NCI-H748 (cell line): ENCODE measurements around the gene UTP4.
"Not testable (repeated sequence)": the region's sequence is repeated elsewhere in the genome, so short reads cannot be mapped to it uniquely, and the experiment has no call there.

Source experiments
- DNase-seq: peaks from one replicate; lab custom pipeline; 2025; ENCODE audit not compliant: unreplicated experiment; lab: John Stamatoyannopoulos, UW

The UTP4 gene

DNA sequence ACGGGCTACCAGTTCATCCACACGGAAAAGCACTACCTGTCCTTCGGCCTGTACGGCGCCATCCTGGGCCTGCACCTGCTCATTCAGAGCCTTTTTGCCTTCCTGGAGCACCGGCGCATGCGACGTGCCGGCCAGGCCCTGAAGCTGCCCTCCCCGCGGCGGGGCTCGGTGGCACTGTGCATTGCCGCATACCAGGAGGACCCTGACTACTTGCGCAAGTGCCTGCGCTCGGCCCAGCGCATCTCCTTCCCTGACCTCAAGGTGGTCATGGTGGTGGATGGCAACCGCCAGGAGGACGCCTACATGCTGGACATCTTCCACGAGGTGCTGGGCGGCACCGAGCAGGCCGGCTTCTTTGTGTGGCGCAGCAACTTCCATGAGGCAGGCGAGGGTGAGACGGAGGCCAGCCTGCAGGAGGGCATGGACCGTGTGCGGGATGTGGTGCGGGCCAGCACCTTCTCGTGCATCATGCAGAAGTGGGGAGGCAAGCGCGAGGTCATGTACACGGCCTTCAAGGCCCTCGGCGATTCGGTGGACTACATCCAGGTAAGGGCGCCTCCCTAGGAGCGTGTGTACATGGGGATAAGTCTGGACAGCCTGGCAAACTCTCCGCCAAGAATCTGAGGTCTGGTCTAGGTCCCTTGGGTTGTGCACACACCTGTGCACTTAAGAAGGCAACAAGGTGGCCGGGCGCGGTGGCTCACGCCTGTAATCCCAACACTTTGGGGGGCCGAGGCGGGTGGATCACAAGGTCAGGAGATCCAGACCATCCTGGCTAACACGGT, 22.8 kb upstream of the UTP4 start:
- DNase-seq = no peak

DNA sequence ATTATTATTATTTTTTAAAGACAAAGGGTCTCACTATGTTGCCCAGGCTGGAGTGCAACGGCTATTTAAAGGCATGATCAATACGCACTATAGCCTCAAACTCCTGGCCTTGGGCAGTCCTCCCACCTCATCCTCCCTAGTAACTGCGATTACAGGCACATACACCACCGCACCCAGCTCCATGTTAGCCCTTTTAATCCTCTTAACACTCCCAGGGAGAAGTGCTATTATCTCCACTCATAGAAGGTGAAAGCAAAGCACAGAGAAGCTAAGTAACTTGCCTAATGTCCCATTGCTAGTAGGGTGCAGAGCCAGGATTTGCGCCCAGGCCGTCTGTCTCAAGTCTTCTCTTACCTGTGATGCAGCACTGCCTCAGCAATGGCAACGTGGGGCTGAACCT, 22.0 kb upstream of the UTP4 start:
- DNase-seq = no peak

DNA sequence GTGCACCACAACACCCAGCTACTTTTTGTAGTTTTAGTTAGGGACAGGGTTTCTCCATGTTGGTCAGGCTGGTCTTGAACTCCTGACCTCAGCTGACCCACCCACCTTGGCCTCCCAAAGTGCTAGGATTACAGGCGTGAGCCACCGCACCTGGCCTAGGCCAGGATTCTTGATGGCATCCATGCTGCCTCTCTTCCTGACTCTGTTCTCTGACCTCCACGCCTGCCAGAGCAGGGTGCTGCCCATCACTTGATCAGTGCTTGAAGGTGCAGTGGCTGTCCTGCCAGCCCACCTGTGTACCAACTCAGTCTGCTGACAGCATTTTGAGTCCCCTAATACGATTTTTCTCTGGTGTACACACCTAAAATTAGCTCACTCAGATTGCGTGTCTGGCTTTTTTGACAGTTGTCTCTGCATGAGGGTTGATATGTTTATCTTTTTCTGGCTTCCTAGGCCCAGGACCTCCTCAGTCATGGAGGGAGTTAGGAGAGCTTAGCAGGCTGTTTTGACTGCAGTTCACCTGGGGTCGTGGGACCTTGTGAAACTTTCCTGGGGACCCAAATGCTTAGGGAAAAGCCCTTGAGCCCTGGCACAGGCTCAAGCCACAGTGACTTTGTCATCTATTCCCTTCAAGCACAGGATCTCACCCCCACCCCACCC, 21.1 kb upstream of the UTP4 start:
- DNase-seq = no peak

DNA sequence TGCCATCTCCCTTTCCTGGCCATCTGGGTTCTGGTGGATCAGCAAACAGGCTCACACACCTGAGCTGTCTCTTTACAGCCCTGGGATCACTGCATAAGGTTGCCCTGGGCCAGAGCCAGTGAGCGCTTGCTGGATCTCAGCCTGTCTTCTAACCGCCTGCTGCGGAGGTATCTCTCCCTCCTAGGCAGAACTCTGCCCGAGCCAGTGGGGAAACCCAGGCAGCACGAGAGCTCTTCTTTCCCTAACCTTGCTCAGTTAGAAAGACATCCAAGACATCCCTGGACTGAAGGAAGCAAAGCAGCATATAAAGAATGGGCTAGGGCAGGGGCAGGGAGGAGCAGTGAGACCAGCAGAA, 20.6 kb upstream of the UTP4 start:
- DNase-seq = no peak

DNA sequence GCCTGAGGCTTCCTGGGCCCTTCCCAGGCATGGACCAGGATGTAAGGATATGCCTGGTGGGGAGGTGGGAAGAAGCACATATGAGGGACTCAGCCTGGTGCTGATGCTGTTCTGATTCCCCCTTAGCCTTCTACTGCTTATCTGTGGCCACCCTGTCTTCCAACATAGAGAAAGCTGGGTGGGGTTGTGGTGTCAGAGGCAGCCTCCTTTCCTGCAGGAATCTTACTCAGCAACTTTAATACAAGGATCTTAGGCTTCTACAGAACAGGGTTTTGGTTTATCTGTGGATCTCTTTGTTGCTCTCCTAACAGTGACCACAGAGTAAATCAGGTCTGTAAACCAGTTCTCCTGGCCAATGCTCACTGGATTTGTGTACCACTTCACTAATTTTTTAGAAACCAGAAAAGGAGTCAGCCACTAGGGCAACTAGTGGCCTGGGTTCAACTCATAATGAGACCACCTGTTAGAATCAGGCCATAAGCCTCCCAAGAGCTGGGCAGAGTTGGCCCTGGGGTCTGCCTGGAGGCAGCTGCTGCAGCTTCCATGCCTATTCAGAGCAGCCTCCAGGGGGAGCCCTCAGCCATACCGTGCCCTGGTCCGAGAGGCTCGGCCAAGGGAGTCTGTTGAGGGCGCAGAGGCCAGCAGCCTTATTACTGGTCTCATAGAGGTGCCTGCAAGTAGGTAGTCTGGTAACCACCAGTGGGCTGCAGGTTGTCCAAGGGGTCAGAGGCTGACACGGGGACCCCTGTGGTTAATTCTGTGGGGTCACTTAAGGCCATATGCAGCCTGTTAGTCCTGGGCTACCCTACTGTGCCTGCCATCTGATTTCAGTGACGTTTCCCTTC, 19.9 kb upstream of the UTP4 start:
- DNase-seq = peak; percentile 45

DNA sequence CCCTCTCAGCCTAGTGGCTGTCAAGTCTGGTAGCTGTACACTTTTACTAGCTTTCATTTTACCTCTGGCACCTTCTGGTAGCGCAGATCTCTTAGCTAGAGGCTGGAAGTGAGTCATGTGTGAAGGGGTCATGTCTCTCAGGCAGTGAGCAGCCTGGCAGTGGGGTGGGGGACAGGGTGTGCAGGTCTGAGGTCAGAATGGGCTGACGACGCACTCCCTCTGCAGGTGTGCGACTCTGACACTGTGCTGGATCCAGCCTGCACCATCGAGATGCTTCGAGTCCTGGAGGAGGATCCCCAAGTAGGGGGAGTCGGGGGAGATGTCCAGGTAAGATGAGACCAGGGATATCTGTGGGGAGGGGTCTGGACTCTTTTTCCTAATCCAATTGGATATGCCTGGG, 19.2 kb upstream of the UTP4 start:
- DNase-seq = no peak

DNA sequence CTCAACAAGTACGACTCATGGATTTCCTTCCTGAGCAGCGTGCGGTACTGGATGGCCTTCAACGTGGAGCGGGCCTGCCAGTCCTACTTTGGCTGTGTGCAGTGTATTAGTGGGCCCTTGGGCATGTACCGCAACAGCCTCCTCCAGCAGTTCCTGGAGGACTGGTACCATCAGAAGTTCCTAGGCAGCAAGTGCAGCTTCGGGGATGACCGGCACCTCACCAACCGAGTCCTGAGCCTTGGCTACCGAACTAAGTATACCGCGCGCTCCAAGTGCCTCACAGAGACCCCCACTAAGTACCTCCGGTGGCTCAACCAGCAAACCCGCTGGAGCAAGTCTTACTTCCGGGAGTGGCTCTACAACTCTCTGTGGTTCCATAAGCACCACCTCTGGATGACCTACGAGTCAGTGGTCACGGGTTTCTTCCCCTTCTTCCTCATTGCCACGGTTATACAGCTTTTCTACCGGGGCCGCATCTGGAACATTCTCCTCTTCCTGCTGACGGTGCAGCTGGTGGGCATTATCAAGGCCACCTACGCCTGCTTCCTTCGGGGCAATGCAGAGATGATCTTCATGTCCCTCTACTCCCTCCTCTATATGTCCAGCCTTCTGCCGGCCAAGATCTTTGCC, 18.0 kb upstream of the UTP4 start:
- no peak for DNase-seq

DNA sequence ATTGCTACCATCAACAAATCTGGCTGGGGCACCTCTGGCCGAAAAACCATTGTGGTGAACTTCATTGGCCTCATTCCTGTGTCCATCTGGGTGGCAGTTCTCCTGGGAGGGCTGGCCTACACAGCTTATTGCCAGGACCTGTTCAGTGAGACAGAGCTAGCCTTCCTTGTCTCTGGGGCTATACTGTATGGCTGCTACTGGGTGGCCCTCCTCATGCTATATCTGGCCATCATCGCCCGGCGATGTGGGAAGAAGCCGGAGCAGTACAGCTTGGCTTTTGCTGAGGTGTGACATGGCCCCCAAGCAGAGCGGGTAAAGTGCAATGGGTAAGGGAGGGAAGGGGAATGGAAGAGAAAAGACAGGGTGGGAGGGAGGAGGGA, 17.5 kb upstream of the UTP4 start:
- DNase-seq = no peak

DNA sequence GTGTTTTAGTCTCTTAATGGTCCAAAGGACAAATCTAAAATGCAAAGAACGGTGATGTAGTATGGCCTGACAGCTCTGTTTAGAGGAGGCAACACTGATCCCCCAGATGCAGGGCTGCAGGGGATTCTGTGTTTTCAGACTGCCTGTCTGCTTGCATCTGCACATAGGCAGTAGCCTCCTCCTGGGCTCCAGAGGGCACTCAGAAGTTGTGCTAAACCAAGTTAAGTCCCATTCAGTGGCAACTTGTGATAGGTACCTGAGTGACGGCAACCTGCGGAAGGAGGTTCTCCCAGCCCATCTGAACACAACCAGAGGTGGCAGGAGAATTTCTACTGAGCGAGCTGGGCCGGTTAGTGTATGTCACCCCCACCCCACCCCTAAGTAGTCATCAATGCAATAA, 17.1 kb upstream of the UTP4 start:
- DNase-seq = no peak

DNA sequence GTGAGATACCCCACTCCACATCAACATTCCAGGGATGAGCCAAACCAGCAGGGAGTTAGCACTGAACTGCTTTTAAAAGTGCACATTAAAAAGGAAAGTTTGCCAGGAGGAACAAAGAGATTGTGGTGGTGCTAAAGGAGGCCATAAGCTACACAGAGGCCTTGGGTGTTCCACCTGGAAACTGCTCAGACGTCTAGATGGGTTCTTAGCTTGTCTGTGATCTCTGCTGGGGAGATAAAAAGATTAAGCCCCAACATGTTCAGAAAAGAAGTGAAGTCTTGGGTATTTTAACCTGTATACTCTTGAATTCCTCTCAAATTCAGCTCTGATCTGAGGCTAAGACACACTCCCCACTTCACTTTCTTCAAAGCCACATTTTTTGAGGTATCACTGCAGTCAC, 16.6 kb upstream of the UTP4 start:
- DNase-seq = no peak

DNA sequence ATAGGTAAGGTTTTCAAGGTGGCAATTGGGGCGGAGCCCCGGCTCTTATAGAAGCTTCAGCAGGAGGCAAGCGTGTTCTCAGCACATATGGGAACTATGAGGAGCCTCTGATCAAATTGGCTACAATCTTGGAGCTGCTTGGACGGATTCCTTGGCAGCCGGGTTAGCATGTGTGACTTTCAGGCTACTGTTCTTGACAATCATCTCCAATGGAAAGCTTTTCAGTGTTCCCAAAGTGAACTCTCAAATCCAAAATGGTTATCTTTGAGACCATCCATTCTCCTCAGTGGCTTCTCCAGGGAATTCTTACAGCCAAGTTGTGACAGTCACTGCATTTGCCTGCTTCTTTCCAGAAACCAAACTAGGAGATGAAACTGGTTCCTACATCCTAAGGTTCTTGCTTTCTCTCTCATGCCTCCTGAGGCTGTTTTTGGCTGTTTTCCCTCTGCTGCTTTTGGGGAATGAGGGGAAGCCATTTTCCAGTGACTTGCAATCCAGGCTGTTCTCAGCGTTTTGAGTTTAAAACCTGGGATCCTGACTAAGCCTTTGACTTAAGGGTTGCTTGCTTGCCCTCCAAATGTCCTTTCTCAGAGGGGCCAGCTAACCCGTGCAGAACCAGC, 16.1 kb upstream of the UTP4 start:
- no peak for DNase-seq

DNA sequence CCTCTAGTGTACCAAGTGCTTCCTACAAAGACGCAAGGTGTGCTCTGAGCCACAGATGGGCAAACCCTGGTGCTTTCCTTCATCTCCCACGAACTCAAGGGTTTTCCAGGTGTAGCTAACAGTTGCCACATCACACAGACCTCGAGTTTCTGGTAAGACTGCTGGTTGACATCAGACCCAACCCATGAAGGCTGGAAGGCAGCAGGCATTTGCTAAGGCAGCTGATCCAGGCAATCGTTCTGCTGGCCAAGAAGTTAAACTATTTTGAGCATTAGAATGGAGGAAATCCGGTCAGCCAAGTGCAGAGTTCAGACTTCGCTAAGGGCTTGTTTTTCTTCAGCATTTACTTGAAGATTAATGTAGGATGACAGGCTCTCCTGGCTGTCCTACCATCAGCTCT, 15.5 kb upstream of the UTP4 start:
- no peak for DNase-seq

DNA sequence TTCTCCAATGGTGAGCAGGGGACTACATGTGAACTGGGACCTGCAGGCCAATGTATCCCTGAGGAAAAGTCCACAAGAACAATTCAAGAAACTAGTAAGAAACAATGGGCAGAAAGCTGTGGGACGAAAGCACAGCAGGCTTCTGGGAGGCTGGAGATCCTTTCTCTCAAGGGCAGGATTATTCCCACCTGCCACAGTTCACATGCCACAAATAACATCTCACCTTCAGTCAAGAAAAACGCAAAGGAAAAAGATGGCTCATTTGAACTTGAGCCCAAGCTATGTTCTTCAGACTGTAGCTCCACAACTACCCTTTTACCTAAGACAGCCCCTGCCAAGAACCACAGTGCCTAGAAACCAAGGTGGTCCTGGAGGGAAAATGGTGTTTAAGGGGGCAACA, 14.0 kb upstream of the UTP4 start:
- DNase-seq = no peak

DNA sequence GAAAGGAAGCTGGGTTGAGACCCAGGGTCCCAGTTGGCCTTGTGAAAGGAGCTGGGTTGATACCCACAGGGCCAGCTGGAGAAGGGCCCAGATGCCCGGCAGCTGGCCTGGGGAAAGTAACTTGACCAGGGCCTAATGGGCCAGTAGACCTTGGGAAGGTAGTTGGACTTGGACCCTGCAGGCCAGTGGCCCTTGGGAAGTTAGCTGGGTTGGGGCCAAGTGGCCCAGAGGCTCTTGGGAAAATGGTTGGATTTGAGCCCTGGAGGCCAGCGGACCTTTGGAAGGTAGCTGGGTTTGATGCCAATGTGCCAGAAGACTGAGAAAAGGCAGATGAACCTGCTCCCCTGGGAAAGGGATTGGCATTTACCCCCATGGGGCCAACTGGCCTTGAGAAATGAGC, 13.5 kb upstream of the UTP4 start:
- no peak for DNase-seq

DNA sequence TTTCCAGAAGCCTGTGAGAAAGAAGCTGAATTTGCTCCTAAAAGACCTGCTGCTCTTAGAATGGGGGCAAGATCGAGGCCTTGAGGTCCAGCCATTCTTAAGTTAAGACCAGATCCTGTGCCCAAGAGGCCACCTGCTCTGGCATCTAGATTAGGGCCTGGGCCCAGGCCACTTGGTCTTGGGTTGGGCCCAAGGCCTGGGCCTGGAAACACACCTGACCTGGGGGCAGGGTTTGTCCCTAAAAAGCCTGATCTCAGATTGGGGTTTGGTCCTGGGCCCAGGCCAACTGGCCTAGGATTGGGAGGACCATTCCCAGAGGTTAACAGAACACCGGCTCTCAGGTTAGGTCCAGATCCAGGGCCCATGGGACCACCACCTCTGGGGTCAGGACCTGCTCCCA, 12.9 kb upstream of the UTP4 start:
- DNase-seq = no peak

DNA sequence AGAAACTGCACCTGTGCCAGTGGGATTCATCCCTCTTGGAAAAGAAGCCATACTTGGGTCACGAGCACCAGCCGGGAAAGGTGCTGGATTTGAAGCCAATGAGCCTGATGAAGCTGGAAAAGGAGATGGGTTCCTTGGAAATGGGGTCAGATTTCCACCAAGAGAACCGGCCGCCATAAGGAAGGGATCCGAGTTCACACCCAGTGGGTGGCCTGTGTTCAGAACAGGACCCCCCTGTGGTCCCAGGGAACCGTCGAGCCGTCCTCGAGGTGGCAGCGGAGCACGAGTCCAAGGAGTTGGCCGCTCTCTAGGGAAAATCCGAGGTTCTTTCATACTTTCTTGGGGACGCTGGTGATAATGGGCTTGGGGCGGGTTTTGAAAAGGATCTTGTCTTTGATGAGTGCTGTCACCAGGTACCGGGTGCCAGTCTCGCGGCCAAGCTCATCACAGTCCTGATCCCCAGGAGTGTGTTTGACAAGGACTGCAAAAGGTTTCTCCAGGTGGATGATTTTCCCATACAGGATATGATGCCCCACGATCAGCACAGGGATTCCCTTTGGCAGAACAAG, 12.3 kb upstream of the UTP4 start:
- no peak for DNase-seq

DNA sequence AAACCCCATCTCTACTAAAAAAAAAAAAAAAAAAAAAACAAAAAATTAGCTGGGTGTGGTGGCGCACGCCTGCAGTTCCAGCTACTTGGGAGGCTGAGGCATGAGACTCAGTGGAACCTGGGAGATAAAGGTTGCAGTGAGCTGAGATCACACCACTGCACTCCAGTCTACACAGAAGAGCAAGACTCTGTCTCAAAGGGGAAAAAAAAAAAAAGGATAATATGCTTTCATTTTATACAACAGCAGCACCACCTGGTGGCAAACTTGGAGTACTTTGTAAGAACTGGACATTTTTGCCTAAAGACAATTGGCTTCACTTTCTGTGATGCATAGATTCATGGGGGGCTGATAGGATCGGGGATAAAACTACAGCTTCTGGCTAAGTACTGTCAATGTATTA, 8.5 kb upstream of the UTP4 start:
- DNase-seq = peak; percentile 62

DNA sequence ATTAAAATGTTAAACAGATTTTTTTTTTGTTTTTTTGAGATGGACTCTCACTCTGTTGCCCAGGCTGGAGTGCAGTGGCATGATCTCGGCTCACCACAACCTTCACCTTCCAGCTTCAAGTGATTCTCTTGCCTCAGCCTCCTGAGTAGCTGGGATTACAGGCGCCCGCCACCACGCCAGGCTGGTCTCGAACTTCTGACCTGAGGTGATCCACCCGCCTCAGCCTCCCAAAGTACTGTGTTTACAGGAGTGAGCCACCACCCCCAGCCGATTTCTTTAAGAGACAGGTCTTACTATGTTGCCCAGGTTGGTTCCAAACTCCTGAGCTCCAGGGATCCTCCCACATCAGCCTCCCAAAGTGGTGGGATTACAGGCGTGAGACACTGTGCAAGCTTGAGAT, 8.0 kb upstream of the UTP4 start:
- not testable (repeated sequence) for DNase-seq

DNA sequence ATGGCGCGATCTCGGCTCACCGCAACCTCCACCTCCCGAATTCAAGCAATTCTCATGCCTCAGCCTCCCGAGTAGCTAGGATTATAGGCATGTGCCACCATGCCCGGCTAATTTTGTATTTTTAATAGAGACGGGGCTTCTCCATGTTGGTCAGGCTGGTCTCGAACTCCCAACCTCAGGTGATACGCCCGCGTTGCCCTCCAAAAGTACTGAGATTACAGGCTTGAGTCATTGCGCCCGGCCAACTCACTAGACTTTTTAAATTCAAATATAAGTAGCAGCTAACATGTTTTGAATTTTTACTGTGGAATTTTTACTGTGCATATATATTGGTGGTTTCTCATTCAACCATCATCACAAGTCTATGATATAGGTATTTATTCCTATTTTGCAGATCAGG, 7.5 kb upstream of the UTP4 start:
- DNase-seq = not testable (repeated sequence)

DNA sequence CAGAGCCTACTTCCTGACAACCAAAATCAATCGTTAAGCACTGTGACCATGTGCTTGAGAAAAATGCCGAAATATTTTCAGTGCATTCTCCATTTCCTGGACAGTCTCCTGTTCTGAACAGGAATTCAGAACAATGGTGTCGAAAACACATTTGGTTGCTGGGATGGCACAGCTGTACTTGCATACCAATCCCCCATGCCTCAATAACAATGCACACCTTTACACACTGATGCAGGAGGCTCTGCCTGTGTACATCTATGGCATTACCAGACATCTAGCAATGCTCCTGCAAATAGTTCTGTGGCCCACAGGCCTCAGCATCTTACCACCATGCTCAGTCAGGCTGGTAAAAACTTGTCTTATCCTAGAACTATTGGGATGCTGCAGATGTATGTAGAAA, 6.2 kb upstream of the UTP4 start:
- no peak for DNase-seq

DNA sequence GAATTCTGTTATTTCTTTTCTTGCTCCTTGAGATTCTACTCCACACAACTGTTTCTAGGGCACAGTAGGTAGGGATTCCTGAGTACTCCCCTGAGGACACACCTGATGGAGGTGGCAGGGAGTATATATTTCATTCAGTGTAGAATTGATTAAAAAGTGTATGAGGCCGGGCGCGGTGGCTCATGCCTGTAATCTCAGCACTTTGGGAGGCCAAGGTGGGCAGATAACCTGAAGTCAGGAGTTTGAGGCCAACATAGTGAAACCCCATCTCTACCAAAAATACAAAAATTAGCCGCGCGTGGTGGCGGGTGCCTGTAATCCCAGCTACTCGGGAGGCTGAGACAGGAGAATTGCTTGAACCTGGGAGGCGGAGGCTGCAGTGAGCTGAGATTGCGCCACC, 5.6 kb upstream of the UTP4 start:
- not testable (repeated sequence) for DNase-seq
